ENCODE measurements around the gene PPP1R1B.

DNA sequence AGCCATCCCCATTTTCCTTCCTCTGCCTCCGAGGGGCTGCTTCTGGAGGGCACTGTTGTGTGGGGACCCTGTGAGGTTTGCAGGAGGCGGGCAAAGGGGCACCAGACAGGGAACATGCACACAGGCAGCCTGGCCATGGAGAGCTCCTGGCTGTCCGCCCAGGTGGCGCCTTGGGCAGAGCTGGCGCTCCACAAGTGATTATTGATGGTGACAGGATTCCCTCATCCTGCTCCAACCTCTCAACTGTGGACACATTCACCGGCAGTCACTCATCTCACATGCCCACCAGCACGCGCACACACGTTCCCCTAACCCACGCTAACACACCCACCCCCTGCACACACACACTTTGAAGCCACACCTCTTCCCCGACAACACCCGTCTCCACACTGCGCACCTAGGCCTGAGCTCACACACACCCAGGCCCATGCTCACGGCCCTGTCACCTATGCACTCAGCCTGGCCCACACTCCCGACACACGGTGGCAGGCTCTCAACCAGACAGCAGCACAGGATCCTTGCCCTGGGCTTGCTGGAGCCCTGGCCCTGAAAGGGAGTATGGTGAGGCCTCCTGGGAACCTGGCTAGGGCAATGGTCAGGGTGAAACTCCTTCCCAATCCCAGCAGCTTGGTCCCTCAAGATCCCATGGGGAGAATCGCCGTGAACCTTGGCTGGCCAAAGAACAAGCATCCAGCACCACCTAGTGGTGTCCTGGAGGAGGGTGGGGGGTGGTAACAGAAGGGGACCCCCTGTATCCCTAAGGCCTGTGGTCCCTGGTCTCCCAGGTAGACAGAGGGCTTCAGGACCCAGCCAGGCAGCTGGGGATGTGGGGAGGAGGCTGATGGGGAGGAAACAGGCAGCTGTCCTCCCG, 45.1 kb downstream of the PPP1R1B start:
- TF ChIP-seq, protein P1, sequence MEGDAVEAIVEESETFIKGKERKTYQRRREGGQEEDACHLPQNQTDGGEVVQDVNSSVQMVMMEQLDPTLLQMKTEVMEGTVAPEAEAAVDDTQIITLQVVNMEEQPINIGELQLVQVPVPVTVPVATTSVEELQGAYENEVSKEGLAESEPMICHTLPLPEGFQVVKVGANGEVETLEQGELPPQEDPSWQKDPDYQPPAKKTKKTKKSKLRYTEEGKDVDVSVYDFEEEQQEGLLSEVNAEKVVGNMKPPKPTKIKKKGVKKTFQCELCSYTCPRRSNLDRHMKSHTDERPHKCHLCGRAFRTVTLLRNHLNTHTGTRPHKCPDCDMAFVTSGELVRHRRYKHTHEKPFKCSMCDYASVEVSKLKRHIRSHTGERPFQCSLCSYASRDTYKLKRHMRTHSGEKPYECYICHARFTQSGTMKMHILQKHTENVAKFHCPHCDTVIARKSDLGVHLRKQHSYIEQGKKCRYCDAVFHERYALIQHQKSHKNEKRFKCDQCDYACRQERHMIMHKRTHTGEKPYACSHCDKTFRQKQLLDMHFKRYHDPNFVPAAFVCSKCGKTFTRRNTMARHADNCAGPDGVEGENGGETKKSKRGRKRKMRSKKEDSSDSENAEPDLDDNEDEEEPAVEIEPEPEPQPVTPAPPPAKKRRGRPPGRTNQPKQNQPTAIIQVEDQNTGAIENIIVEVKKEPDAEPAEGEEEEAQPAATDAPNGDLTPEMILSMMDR (IDR thresholded peaks at IDR 0.05), result peak; percentile 16 to 66 (median 58)
- no peak for TF ChIP-seq POLR2A (IDR thresholded peaks at IDR 0.05)

All from adrenal gland (tissue), 5 donors.